ENCODE measurements around the gene SMG9. TPM values are rescaled to one million over a fixed set of nuclear protein-coding genes. Genes with fewer than 3 reads are reported as not detected.

Gene SMG9
- total RNA-seq, 1 donor from 2014 or later: 35.0 TPM

- no peak overlapping the region for H3K4me3 Mint-ChIP-seq (ENCODE audit: unreplicated experiment)
- peaks cover 33% of the 10 kb centered on the region for H3K36me3 Mint-ChIP-seq (ENCODE audit: low read depth, unreplicated experiment)
- no peak overlapping the region for H3K27ac Mint-ChIP-seq (ENCODE audit: unreplicated experiment)
- no peaks in the 10 kb centered on the region for H3K9me3 Mint-ChIP-seq (ENCODE audit: unreplicated experiment)
- no peak for DNase-seq (ENCODE audit: low read depth)
- H3K4me3 ChIP-seq (ENCODE audit: insufficient read depth, low read depth, low read length): no peak overlapping the region
- no peaks in the 10 kb centered on the region for H3K79me2 ChIP-seq (ENCODE audit: insufficient read depth, low read length)
- H3K4me1 Mint-ChIP-seq (ENCODE audit: low read depth, unreplicated experiment): peaks cover 3% of the 10 kb centered on the region
- H3K36me3 ChIP-seq (ENCODE audit: insufficient read depth, low read length): peaks cover 13% of the 10 kb centered on the region
- H3K9me3 ChIP-seq (ENCODE audit: insufficient read depth, low read depth, low read length): no peaks in the 10 kb centered on the region
- no peaks in the 10 kb centered on the region for H3K27me3 ChIP-seq (ENCODE audit: insufficient read depth, low read length)
- H4K20me1 ChIP-seq (ENCODE audit: insufficient read depth, low read length): no peaks in the 10 kb centered on the region
- H3K27me3 Mint-ChIP-seq (ENCODE audit: low read depth, unreplicated experiment): peaks cover 3% of the 10 kb centered on the region
- no peaks in the 10 kb centered on the region for H3K4me1 ChIP-seq (ENCODE audit: insufficient read depth, low read length)
- H2AFZ ChIP-seq (ENCODE audit: low read depth, low read length): no peak overlapping the region
- H3K4me2 ChIP-seq (ENCODE audit: low read length): no peak overlapping the region
- no peak overlapping the region for H3K27ac ChIP-seq (ENCODE audit: low read depth, low read length)
- no peak for FAIRE-seq
- TF ChIP-seq CTCF (IDR thresholded peaks at IDR 0.05; ENCODE audit: insufficient read depth, low read depth, low read length) (no peak), EZH2 (IDR thresholded peaks at IDR 0.05; ENCODE audit: insufficient read depth, low read length) (no peak)
- H3K9ac ChIP-seq (ENCODE audit: low read length): no peak overlapping the region
These were observed 27.2 kb downstream of the SMG9 start for GRCh38 chr19:43727593-43727853.

GRCh38 chr19:43726736-43727592 lies 27.8 kb downstream of the SMG9 start:
- Histone ChIP-seq H3K9ac (ENCODE audit: low read length) (no peak overlapping the region), H3K4me1 (ENCODE audit: insufficient read depth, low read length) (no peaks in the 10 kb centered on the region), H3K27me3 (ENCODE audit: insufficient read depth, low read length) (no peaks in the 10 kb centered on the region), H3K4me2 (ENCODE audit: low read length) (no peak overlapping the region), H3K27ac (ENCODE audit: low read depth, low read length) (no peak overlapping the region), H3K36me3 (ENCODE audit: insufficient read depth, low read length) (peaks cover 8% of the 10 kb centered on the region), H3K9me3 (ENCODE audit: insufficient read depth, low read depth, low read length) (no peaks in the 10 kb centered on the region), H3K79me2 (ENCODE audit: insufficient read depth, low read length) (no peaks in the 10 kb centered on the region), H2AFZ (ENCODE audit: low read depth, low read length) (no peak overlapping the region), H4K20me1 (ENCODE audit: insufficient read depth, low read length) (no peaks in the 10 kb centered on the region), H3K4me3 (ENCODE audit: insufficient read depth, low read depth, low read length) (no peak overlapping the region)
- Mint-ChIP-seq H3K27ac (ENCODE audit: unreplicated experiment) (no peak overlapping the region), H3K36me3 (ENCODE audit: low read depth, unreplicated experiment) (peaks cover 27% of the 10 kb centered on the region), H3K4me1 (ENCODE audit: low read depth, unreplicated experiment) (peaks cover 3% of the 10 kb centered on the region), H3K9me3 (ENCODE audit: unreplicated experiment) (no peaks in the 10 kb centered on the region), H3K4me3 (ENCODE audit: unreplicated experiment) (no peak overlapping the region), H3K27me3 (ENCODE audit: low read depth, unreplicated experiment) (peaks cover 3% of the 10 kb centered on the region)
- no peak for FAIRE-seq
- TF ChIP-seq EZH2 (IDR thresholded peaks at IDR 0.05; ENCODE audit: insufficient read depth, low read length) (no peak), CTCF (IDR thresholded peaks at IDR 0.05; ENCODE audit: insufficient read depth, low read depth, low read length) (no peak)
- DNase-seq (ENCODE audit: low read depth): peak; percentile 20

GRCh38 chr19:43725468-43725867 lies 29.3 kb downstream of the SMG9 start:
- Histone ChIP-seq H2AFZ (ENCODE audit: low read depth, low read length) (no peak overlapping the region), H3K79me2 (ENCODE audit: insufficient read depth, low read length) (no peaks in the 10 kb centered on the region), H3K9me3 (ENCODE audit: insufficient read depth, low read depth, low read length) (no peaks in the 10 kb centered on the region), H3K4me3 (ENCODE audit: insufficient read depth, low read depth, low read length) (no peak overlapping the region), H3K27ac (ENCODE audit: low read depth, low read length) (no peak overlapping the region), H3K4me1 (ENCODE audit: insufficient read depth, low read length) (no peaks in the 10 kb centered on the region), H3K36me3 (ENCODE audit: insufficient read depth, low read length) (peaks cover 3% of the 10 kb centered on the region), H3K4me2 (ENCODE audit: low read length) (no peak overlapping the region), H3K27me3 (ENCODE audit: insufficient read depth, low read length) (no peaks in the 10 kb centered on the region), H3K9ac (ENCODE audit: low read length) (no peak overlapping the region), H4K20me1 (ENCODE audit: insufficient read depth, low read length) (no peaks in the 10 kb centered on the region)
- no peaks in the 10 kb centered on the region for H3K9me3 Mint-ChIP-seq (ENCODE audit: unreplicated experiment)
- FAIRE-seq (no peak), DNase-seq (ENCODE audit: low read depth) (no peak)
- peaks cover 11% of the 10 kb centered on the region for H3K27me3 Mint-ChIP-seq (ENCODE audit: low read depth, unreplicated experiment)
- H3K4me1 Mint-ChIP-seq (ENCODE audit: low read depth, unreplicated experiment): peaks cover 3% of the 10 kb centered on the region
- H3K36me3 Mint-ChIP-seq (ENCODE audit: low read depth, unreplicated experiment): peaks cover 23% of the 10 kb centered on the region
- H3K27ac Mint-ChIP-seq (ENCODE audit: unreplicated experiment): no peak overlapping the region
- no peak for TF ChIP-seq CTCF (IDR thresholded peaks at IDR 0.05; ENCODE audit: insufficient read depth, low read depth, low read length)
- TF ChIP-seq EZH2 (IDR thresholded peaks at IDR 0.05; ENCODE audit: insufficient read depth, low read length): no peak
- H3K4me3 Mint-ChIP-seq (ENCODE audit: unreplicated experiment): no peak overlapping the region

Measured in astrocyte (in vitro differentiated cells and primary cell).